DND-41 (cell line): ENCODE data around the gene MICU1.

Experiments used
- EZH2 ChIP-seq: IDR thresholded peaks from 3 replicates; pipeline ENCODE4 v1.6.1; 2012; ENCODE audit warnings: borderline replicate concordance, low read depth, mild to moderate bottlenecking, moderate library complexity, low read length, inconsistent platforms; ENCODE audit not compliant: severe bottlenecking
- TF ChIP-seq, protein P1 (sequence below): IDR thresholded peaks from 2 replicates; pipeline ENCODE4 v1.5.1; 2012; ENCODE audit warnings: borderline replicate concordance, low read length, moderate library complexity, mild to moderate bottlenecking; ENCODE audit not compliant: poor library complexity, severe bottlenecking; ENCODE audit errors: extremely low read depth

DNA sequence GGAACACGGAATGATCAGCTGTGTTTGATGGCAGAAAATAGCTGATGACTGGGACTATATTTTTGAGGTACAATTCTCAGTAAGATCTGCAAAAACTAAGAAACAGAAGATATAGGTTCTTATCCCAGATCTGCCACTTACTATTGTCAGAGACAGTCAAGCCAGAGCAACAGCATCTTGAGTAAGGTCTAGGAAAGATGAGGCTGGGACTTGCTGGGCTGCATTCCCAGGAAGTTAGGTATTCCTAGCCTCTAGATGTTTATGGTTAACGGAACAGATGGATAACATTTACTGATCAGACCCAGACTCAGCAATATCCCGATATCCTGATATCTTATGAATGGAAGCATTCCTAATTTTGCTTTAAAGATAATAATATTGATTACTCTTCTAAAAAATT is 202.5 kb downstream of the MICU1 start:
- TF ChIP-seq, protein P1, sequence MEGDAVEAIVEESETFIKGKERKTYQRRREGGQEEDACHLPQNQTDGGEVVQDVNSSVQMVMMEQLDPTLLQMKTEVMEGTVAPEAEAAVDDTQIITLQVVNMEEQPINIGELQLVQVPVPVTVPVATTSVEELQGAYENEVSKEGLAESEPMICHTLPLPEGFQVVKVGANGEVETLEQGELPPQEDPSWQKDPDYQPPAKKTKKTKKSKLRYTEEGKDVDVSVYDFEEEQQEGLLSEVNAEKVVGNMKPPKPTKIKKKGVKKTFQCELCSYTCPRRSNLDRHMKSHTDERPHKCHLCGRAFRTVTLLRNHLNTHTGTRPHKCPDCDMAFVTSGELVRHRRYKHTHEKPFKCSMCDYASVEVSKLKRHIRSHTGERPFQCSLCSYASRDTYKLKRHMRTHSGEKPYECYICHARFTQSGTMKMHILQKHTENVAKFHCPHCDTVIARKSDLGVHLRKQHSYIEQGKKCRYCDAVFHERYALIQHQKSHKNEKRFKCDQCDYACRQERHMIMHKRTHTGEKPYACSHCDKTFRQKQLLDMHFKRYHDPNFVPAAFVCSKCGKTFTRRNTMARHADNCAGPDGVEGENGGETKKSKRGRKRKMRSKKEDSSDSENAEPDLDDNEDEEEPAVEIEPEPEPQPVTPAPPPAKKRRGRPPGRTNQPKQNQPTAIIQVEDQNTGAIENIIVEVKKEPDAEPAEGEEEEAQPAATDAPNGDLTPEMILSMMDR, result no peak
- no peak for TF ChIP-seq EZH2
